T1000 (cell line): ENCODE data around the gene MYEOV.

Experiments
- DNase-seq: peaks from one replicate; lab custom pipeline; 2025; ENCODE audit warnings: mixed read lengths; lab: John Stamatoyannopoulos, UW

MYEOV gene

DNA sequence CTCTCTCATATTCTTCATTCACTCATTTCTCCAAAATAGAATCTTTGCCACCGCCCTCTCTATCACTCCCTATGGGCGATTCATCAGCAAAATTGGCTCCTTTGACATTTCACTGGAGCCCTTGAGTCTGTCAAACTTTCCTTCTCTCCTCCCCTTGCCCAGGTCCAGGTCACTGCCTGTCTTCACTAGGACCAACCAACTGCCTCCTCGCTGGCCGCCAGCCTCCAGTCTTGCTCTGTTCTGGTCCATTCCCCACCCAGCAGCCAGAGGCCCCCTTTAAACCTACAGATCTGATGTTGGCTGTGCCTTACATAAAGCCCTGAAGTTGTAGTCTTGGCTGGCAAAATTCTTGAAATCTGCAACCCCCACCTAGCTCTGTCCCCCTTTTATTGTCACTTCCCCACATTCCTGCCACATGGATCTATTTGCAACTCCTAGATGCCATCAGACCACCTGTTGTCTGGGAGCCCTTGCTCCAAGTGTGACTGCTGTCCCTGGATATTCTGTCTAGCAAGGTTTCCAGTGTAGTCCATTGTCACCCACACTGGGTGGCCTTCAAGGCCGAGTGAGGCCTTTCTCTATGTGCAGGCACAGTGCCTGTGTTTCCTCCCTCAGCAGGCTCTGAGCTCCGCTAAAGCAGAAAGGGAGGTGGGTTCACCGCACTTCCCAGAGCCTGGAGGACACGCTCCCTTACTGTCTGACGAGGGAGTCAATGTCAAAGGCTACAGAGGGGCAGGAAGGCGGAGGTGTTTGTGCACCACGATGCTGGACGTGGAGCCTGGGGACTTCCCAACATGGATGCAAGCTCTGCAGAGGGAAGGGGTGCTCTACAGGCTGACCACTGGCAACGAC lies 25.5 kb downstream of the MYEOV start:
- no peak for DNase-seq

DNA sequence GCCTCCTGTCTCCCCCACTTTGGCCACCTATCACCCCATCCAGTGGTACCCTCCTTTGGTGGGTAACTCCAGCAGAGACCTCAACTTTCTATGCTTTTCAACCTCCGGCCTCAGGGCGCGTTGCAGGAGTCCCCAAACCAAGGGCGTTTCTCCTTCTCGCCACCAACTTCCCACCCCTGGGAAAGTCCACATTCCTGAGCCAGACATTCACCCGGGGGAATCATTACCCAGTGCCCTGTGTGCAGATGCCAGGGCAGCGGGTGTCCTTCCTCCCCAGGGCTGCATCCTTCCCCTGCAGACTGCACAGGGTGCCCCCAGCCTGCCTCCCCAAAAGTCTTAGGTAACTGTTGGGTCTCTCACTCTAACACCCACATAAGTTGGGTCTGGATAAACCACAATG lies 26.4 kb downstream of the MYEOV start:
- no peak for DNase-seq

GRCh38 chr11:69320756-69321741 lies 27.1 kb downstream of the MYEOV start:
- DNase-seq: peak; percentile 44

- DNase-seq: peak; percentile 65
Measured at GRCh38 chr11:69321877-69322361, 28.0 kb downstream of the MYEOV start.

GRCh38 chr11:69325446-69325845 lies 31.5 kb downstream of the MYEOV start:
- no peak for DNase-seq

DNA sequence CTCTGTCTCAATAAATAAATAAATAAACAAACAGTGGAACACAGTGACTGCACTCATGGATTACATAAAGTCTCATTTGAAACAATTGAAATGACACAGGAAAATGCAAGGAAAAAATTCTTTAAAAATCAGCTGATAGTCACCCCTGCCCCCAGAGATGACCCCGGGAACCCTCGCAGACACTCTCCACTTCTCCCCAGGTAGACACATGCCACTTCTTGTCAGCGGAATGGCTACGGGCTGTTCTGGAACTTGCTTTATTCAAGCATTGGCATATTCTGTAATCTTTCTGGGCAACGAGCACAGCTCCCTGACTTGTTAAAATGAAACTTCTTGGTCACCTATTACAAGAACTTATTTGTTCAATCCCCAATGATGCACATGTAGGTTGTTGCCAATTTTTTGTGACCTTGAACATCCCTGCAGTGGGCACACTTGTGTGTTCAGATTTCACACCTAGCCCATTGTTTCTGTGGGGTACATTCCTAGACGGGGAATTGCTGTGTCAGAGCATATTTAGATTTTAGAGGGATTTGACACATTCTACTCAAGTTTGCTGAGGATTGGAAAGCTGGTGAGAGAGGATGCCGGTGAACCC lies 32.8 kb downstream of the MYEOV start:
- DNase-seq: no peak

DNA sequence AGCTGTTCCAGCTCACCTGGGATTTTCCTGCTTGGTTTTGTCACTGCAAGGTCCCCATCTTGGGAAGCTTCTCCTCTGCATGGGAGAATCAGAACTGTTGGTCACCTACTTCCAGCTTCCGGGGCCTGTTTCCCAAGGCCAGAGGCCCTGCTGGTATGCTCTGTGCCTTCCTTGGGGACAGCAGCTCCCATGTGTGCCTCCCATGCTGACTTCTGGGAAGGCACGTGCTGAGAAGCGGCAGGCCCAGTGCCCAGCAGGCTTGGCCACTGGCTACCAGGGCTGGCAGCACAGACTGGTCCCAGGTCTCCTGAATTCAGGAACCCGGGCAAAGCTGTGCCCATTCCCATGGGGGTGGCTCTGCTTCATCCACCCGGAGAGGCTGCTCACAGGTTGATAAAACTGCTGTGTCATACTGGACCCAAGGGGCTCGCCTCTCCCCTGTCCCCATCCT lies 33.8 kb downstream of the MYEOV start:
- no peak for DNase-seq

GRCh38 chr11:69328231-69328630 lies 34.3 kb downstream of the MYEOV start:
- DNase-seq: no peak

DNA sequence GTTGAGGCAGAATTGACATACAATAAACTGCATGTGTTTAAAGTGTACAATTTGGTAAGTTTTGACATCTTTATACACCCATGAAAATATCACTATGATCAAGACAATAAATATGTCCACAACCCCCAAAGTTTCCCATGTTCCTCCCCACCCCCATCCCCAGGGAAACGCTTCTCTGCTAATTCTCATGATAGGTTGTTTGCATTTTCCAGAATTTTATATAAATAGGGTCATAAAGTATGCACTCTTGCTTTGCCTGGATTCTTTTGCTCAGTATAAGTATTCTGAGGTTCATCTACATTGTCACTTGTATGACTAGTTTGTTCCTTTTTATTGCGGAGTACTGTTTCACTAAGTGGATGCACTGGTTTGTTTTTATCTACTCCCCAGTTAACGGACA lies 35.6 kb downstream of the MYEOV start:
- DNase-seq: no peak

DNA sequence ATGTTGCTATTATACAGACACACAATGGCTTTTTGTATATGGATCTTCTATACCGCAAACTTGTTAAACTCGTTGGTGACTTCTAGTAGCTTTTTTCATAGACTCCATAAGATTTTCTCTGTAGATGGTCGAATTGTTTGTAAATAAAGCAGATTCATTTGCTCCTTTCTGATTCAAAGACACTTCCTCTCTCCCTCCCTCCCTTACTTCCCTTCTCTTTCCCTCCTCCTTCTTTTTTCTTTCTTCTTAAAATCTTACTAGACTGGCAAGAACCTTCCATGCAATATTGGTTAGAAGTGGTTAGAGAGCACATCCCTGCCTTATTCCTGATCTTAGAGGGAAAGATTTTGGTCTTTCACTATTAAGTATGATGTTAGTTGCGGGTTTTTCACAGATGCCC lies 36.4 kb downstream of the MYEOV start:
- no peak for DNase-seq

GRCh38 chr11:69333149-69333710 lies 39.3 kb downstream of the MYEOV start:
- no peak for DNase-seq

DNA sequence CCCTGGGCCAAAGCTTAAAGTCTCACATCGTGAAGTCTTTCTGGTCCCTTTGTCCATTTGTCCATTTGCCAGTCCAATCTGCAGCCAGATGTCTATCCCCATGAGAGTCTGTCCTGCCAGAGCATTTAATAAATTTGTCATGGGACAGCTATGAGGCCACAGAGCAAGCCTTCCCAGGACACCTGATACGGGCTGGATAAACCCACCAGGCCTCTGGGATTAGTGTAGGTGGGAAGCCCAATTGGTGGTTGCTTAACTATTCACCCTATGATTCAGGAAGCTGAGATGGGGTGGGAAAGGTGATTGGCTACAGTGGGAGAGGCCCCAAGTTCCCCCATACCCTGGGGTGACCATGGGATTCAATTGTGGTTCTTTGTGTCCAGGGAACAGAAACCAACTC lies 39.9 kb downstream of the MYEOV start:
- DNase-seq: no peak

GRCh38 chr11:69335007-69335780 lies 41.2 kb downstream of the MYEOV start:
- DNase-seq: no peak

GRCh38 chr11:69335781-69336405 lies 41.9 kb downstream of the MYEOV start:
- DNase-seq: no peak

DNA sequence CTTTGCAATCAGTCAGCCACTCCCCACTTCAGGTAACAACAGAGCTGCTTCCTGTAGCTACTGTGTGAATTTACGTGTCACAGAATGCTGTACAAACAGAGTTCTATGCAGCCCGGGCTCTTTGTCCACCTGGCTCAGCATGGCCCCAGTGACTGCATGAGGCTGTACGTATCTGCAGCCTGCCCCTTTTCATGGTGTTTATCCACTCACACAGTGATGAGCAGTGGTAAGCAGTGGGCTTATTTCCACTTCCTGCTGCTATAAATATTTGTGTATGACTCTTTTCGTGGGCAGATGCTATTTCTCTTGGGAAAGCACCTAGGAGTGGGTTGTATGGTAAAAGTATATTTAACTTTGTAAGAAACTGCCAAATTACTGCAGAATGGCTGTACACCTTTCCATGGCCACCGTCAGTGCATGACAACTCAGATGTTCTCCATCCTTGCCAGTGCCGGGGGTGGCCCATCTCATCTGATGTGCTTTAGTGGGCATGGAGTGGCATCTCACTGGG lies 43.3 kb downstream of the MYEOV start:
- no peak for DNase-seq

- DNase-seq: no peak
Measured at GRCh38 chr11:69339041-69339733, 45.2 kb downstream of the MYEOV start.

GRCh38 chr11:69339983-69340565 lies 46.1 kb downstream of the MYEOV start:
- DNase-seq: no peak

- DNase-seq: no peak
Measured at GRCh38 chr11:69342588-69343330, 48.8 kb downstream of the MYEOV start.
